ENCODE results near the gene EFHC1.

DNA sequence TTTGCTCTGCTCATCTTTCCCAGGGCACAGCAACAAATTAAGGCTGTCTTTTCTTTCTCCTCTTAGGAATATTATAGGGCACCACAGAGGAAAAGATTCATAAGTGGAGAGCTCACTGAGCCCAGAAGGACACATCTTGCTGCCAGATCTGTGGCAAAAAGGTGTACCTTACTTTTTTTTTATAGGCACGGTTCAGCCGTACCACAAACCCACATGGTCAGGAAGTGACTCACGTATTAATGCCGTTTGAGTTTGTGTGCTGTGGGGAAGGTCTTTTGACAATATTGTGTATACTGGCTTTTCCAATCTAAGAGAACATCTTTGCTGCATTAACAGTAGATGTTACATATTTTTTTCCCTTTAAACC lies 29.8 kb upstream of the EFHC1 start:
- TF ChIP-seq POLR2AphosphoS5 (IDR thresholded peaks at IDR 0.05; ENCODE audit: low read depth, low read length) (no peak), POLR2A (IDR thresholded peaks at IDR 0.05; ENCODE audit: low read depth, low read length) (no peak)

Measured in GM12892 (cell line).